Measurements from ENCODE around the gene CACNG4.

GRCh38 chr17:67055041-67055443, 90.5 kb downstream of the CACNG4 start:
- TF ChIP-seq FOXK2 (IDR thresholded peaks at IDR 0.05) (no peak), SP1 (IDR thresholded peaks at IDR 0.05) (no peak), ZNF384 (IDR thresholded peaks at IDR 0.05) (no peak), SUZ12 (IDR thresholded peaks at IDR 0.05) (no peak), ELF4 (IDR thresholded peaks at IDR 0.05) (no peak), FOXM1 (IDR thresholded peaks at IDR 0.05; ENCODE audit: borderline replicate concordance) (no peak), BHLHE40 (IDR thresholded peaks at IDR 0.05; ENCODE audit: borderline replicate concordance) (no peak), ARNT (IDR thresholded peaks at IDR 0.05) (no peak), CTBP1 (IDR thresholded peaks at IDR 0.05; ENCODE audit: borderline replicate concordance) (no peak), TARDBP (IDR thresholded peaks at IDR 0.05) (no peak), FOXA1 (IDR thresholded peaks at IDR 0.05) (no peak)
